HL-60 (cell line): ENCODE data around the gene PPBP.

Source experiments
- DNase-seq, 2 experiments: peaks; one replicate each; pipeline ENCODE4 v3.0.0-alpha.2; 2010 to 2020; ENCODE audit warnings: low read depth in 1 of 2, low spot score in 1 of 2
- H3K27ac ChIP-seq: fragments of 250-450 bp; sonication (Bioruptor Pico); replicated peaks from 2 replicates; pipeline ENCODE4 v1.5.1; 2020; ENCODE audit warnings: mild to moderate bottlenecking, moderate library complexity
- H3K27me3 ChIP-seq: fragments of 250-450 bp; sonication (Bioruptor Pico); 2 replicates; pipeline ENCODE4 v1.5.1; 2021; ENCODE audit warnings: mild to moderate bottlenecking, moderate library complexity; ENCODE audit not compliant: insufficient read depth, poor library complexity, severe bottlenecking
- H3K4me3 ChIP-seq: replicated peaks from 2 replicates; pipeline ENCODE4 v1.5.1; 2011; ENCODE audit warnings: mild to moderate bottlenecking, control low read depth, low read length; ENCODE audit not compliant: insufficient read depth
- CTCF ChIP-seq: IDR thresholded peaks from one replicate; pipeline ENCODE4 v1.5.1; 2011; ENCODE audit warnings: low read length, control low read depth, inconsistent platforms; ENCODE audit not compliant: insufficient read depth
- GABPA ChIP-seq: IDR thresholded peaks from 2 replicates; pipeline ENCODE4 v1.6.1; 2012; ENCODE audit warnings: low read depth
- POLR2AphosphoS5 ChIP-seq: IDR thresholded peaks from 2 replicates; pipeline ENCODE4 v1.6.1; 2012; ENCODE audit warnings: low read depth
- REST ChIP-seq: IDR thresholded peaks from 2 replicates; pipeline ENCODE4 v1.6.1; 2012; ENCODE audit warnings: low read depth; ENCODE audit not compliant: insufficient replicate concordance
- SPI1 ChIP-seq: IDR thresholded peaks from 2 replicates; pipeline ENCODE4 v1.6.1; 2012; ENCODE audit warnings: low read depth, mild to moderate bottlenecking, borderline replicate concordance

The PPBP gene

GRCh38 chr4:74015126-74015780 lies 27.3 kb upstream of the PPBP start:
- Histone ChIP-seq H3K27me3 (no peaks in the 10 kb centered on the region), H3K4me3 (no peak overlapping the region), H3K27ac (no peak overlapping the region)
- DNase-seq: no peak
- no peak for TF ChIP-seq SPI1
- no peak for TF ChIP-seq REST
- no peak for TF ChIP-seq CTCF
- TF ChIP-seq GABPA: no peak
- no peak for TF ChIP-seq POLR2AphosphoS5

- H3K27ac ChIP-seq: no peak overlapping the region
- TF ChIP-seq GABPA: no peak
- TF ChIP-seq REST: peak; percentile 90
- H3K27me3 ChIP-seq: no peaks in the 10 kb centered on the region
- no peak overlapping the region for H3K4me3 ChIP-seq
- DNase-seq: no peak
Measured at GRCh38 chr4:74014332-74014731, 26.3 kb upstream of the PPBP start.

- H3K27ac ChIP-seq: no peak overlapping the region
- no peaks in the 10 kb centered on the region for H3K27me3 ChIP-seq
- TF ChIP-seq GABPA (no peak), CTCF (no peak), POLR2AphosphoS5 (no peak), REST (no peak), SPI1 (no peak)
- no peak overlapping the region for H3K4me3 ChIP-seq
- DNase-seq: no peak
Measured at GRCh38 chr4:74013264-74013663, 25.3 kb upstream of the PPBP start.
